ENCODE measurements around the gene TMEM201. TPM values are rescaled to one million over a fixed set of nuclear protein-coding genes. Genes with fewer than 3 reads are reported as not detected.

The TMEM201 gene
- 3.4 and 8.1 TPM in 2 replicates for total RNA-seq

GRCh38 chr1:9588551-9589143, at the start of gene TMEM201:
Gene TMEM201 (plus strand): TSS chr1:9588911. CDS start chr1:9588931, 20 bp downstream.

GRCh38 chr1:9539165-9539828, 49.4 kb upstream of the TMEM201 start, which contains the start of gene SLC25A33:
Gene SLC25A33 (plus strand): TSS chr1:9539465. CDS start chr1:9539692, 227 bp downstream.

GRCh38 chr1:9651565-9652378, 63.1 kb downstream of the TMEM201 start, which contains the start of gene PIK3CD:
Gene PIK3CD (plus strand): TSS chr1:9651731. CDS start chr1:9710456, 58,725 bp downstream.

Other genes with a start within 250 kb of the TMEM201 start
- gene SLC25A33, start 49.4 kb upstream of the TMEM201 start, total RNA-seq = 6.2 and 9.4 TPM in 2 replicates
- gene PIK3CD, start 62.8 kb downstream of the TMEM201 start, total RNA-seq = 3.1 and 7.6 TPM in 2 replicates
- gene CLSTN1, start 235.1 kb downstream of the TMEM201 start, total RNA-seq = 83.4 and 92.7 TPM in 2 replicates

Data from regular cardiac myocyte (primary cell).